Measurements from ENCODE around the gene TGFA.

TGFA gene

GRCh38 chr2:70461981-70462876, 91.4 kb downstream of the TGFA start:
- H3K36me3 ChIP-seq (ENCODE audit: low read depth): peaks cover 85% of the 10 kb centered on the region
- no peak for ATAC-seq (ENCODE audit: low read depth)
- no peak overlapping the region for H3K4me3 ChIP-seq (ENCODE audit: severe bottlenecking)

GRCh38 chr2:70461414-70461813, 92.2 kb downstream of the TGFA start:
- H3K36me3 ChIP-seq (ENCODE audit: low read depth): peaks cover 79% of the 10 kb centered on the region
- no peaks in the 10 kb centered on the region for H3K4me1 ChIP-seq (ENCODE audit: insufficient read depth, poor library complexity, severe bottlenecking)
- no peak for TF ChIP-seq CTCF (IDR thresholded peaks at IDR 0.05; ENCODE audit: poor library complexity, severe bottlenecking)
- H3K4me3 ChIP-seq (ENCODE audit: severe bottlenecking): no peak overlapping the region
- H3K9me3 ChIP-seq (ENCODE audit: severe bottlenecking): no peaks in the 10 kb centered on the region
- ATAC-seq (ENCODE audit: low read depth) (no peak), DNase-seq (ENCODE audit: low spot score) (no peak)
- no peak overlapping the region for H3K27ac ChIP-seq (ENCODE audit: poor library complexity, severe bottlenecking)
- no peaks in the 10 kb centered on the region for H3K27me3 ChIP-seq (ENCODE audit: insufficient read depth, poor library complexity, severe bottlenecking)

More at GRCh38 chr2:70461981-70462876, 91.4 kb downstream of the TGFA start:
- no peaks in the 10 kb centered on the region for H3K4me1 ChIP-seq (ENCODE audit: insufficient read depth, poor library complexity, severe bottlenecking)
- no peaks in the 10 kb centered on the region for H3K9me3 ChIP-seq (ENCODE audit: severe bottlenecking)
- no peaks in the 10 kb centered on the region for H3K27me3 ChIP-seq (ENCODE audit: insufficient read depth, poor library complexity, severe bottlenecking)
- DNase-seq (ENCODE audit: low spot score): no peak
- no peak overlapping the region for H3K27ac ChIP-seq (ENCODE audit: poor library complexity, severe bottlenecking)
- no peak for TF ChIP-seq CTCF (IDR thresholded peaks at IDR 0.05; ENCODE audit: poor library complexity, severe bottlenecking)

- Histone ChIP-seq H3K27ac (ENCODE audit: poor library complexity, severe bottlenecking) (no peak overlapping the region), H3K9me3 (ENCODE audit: severe bottlenecking) (no peaks in the 10 kb centered on the region), H3K4me3 (ENCODE audit: severe bottlenecking) (no peak overlapping the region), H3K27me3 (ENCODE audit: insufficient read depth, poor library complexity, severe bottlenecking) (no peaks in the 10 kb centered on the region), H3K36me3 (ENCODE audit: low read depth) (peaks cover 79% of the 10 kb centered on the region), H3K4me1 (ENCODE audit: insufficient read depth, poor library complexity, severe bottlenecking) (no peaks in the 10 kb centered on the region)
- DNase-seq (ENCODE audit: low spot score) (no peak), ATAC-seq (ENCODE audit: low read depth) (peak; percentile 40; the same call in 1 of the 3 replicates)
- peak; percentile 9 for TF ChIP-seq CTCF (IDR thresholded peaks at IDR 0.05; ENCODE audit: poor library complexity, severe bottlenecking)
Observed at GRCh38 chr2:70460333-70460732, 93.3 kb downstream of the TGFA start.

GRCh38 chr2:70458661-70459060, 95.0 kb downstream of the TGFA start:
- DNase-seq (ENCODE audit: low spot score): no peak
- Histone ChIP-seq H3K36me3 (ENCODE audit: low read depth) (peaks cover 77% of the 10 kb centered on the region), H3K4me1 (ENCODE audit: insufficient read depth, poor library complexity, severe bottlenecking) (no peaks in the 10 kb centered on the region), H3K9me3 (ENCODE audit: severe bottlenecking) (no peaks in the 10 kb centered on the region), H3K27me3 (ENCODE audit: insufficient read depth, poor library complexity, severe bottlenecking) (no peaks in the 10 kb centered on the region), H3K4me3 (ENCODE audit: severe bottlenecking) (no peak overlapping the region), H3K27ac (ENCODE audit: poor library complexity, severe bottlenecking) (no peak overlapping the region)
- no peak for ATAC-seq (ENCODE audit: low read depth)
- TF ChIP-seq CTCF (IDR thresholded peaks at IDR 0.05; ENCODE audit: poor library complexity, severe bottlenecking): no peak

Data from RWPE2 (cell line).